Activated CD4-positive, alpha-beta memory T cell treated with anti-CD3 and anti-CD28 coated beads for 36 hours (primary cell): Measurements from ENCODE around the gene MPV17L. TPM values are rescaled to one million over a fixed set of nuclear protein-coding genes. Genes with fewer than 3 reads are reported as not detected.

ENCODE experiments used
- CTCF ChIA-PET: fragments of 350-600 bp; sonication (Branson Sonifier 250); formaldehyde crosslinking; loops from one replicate; lab custom pipeline; 2021; ENCODE audit warnings: antibody characterized with exemption, inconsistent platforms; lab: Charles Lee
- POLR2A ChIA-PET: fragments of 350-600 bp; sonication (Branson Sonifier 250); formaldehyde crosslinking; loops from one replicate; lab custom pipeline; 2021; ENCODE audit warnings: antibody characterized with exemption; lab: Charles Lee
- DNase-seq: peaks from one replicate; pipeline ENCODE4 v3.0.0-alpha.2; 2020
- H3K27ac Mint-ChIP-seq: one replicate; pipeline ENCODE4 v1.8.0; 2021; ENCODE audit warnings: mixed read lengths
- H3K27me3 Mint-ChIP-seq: one replicate; pipeline ENCODE4 v1.8.0; 2021; ENCODE audit warnings: mixed read lengths
- H3K36me3 Mint-ChIP-seq: one replicate; pipeline ENCODE4 v1.8.0; 2021; ENCODE audit warnings: mixed read lengths
- H3K4me1 Mint-ChIP-seq: one replicate; pipeline ENCODE4 v1.8.0; 2021; ENCODE audit warnings: low read depth, mixed read lengths
- H3K4me3 Mint-ChIP-seq: one replicate; pipeline ENCODE4 v1.8.0; 2021; ENCODE audit warnings: mild to moderate bottlenecking, mixed read lengths
- H3K9me3 Mint-ChIP-seq: one replicate; pipeline ENCODE4 v1.8.0; 2021; ENCODE audit warnings: mixed read lengths
- intact Hi-C: fragments of 100-400 bp; cut with micrococcal nuclease; formaldehyde crosslinking; loops from one replicate; pipeline ENCODE4 v1.15.1; 2023
- total RNA-seq, 2 experiments: library from RNA; stranded (reverse); gene quantifications; one replicate each; pipeline ENCODE4 v1.2.3, GENCODE V29; 2021

Gene MPV17L
- total RNA-seq, 2 experiments from 2014 or later: not detected

DNA sequence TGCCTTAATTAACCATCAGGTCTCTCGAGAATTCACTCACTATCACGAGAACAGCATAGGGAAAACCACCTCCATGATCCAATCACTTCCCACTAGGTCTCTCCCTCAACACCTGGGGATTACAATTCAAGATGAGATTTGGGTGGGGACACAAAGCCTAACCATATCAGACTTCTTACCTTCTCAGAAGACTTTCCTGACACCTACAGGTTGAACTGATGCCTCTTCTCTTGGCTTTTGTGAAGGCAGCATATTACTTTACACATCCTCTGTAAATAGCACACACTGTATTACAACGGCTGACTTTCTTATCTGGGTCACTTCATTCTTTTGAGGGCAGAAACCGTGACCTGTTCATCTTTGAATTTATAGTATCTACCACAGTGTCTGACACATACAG, 62.4 kb downstream of the MPV17L start:
- intact Hi-C loops: no loop called here
- H3K27ac Mint-ChIP-seq: no peak overlapping the region
- ChIA-PET CTCF (no interaction called here), POLR2A (no interaction called here)
- no peaks in the 10 kb centered on the region for H3K36me3 Mint-ChIP-seq
- H3K9me3 Mint-ChIP-seq: no peaks in the 10 kb centered on the region
- no peak overlapping the region for H3K4me3 Mint-ChIP-seq
- DNase-seq: no peak
- H3K4me1 Mint-ChIP-seq: peaks cover 2% of the 10 kb centered on the region
- H3K27me3 Mint-ChIP-seq: no peaks in the 10 kb centered on the region

DNA sequence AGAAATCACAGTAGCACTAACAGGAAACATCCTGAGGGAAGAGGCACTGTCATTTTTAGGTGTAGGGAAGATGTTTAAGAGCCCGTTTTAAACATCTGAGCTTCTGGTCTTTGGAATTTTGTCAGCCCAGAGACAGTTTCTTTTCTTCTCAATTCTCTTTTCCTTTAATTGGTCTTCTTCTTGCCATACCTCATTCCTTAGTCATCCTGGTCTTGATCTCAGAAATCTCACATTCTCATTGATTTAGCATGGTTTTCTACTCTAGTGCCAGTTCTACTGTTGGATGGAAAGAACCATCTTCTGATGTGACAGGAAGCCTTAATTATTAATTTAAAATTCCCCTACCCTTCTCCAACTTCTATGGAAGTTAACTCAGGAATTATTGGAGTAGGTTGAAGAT, 64.2 kb downstream of the MPV17L start:
- Mint-ChIP-seq H3K4me3 (no peak overlapping the region), H3K36me3 (no peaks in the 10 kb centered on the region), H3K4me1 (peaks cover 2% of the 10 kb centered on the region), H3K27me3 (no peaks in the 10 kb centered on the region), H3K27ac (no peak overlapping the region), H3K9me3 (no peaks in the 10 kb centered on the region)
- ChIA-PET POLR2A (no interaction called here), CTCF (no interaction called here)
- intact Hi-C loops: no loop called here
- no peak for DNase-seq

DNA sequence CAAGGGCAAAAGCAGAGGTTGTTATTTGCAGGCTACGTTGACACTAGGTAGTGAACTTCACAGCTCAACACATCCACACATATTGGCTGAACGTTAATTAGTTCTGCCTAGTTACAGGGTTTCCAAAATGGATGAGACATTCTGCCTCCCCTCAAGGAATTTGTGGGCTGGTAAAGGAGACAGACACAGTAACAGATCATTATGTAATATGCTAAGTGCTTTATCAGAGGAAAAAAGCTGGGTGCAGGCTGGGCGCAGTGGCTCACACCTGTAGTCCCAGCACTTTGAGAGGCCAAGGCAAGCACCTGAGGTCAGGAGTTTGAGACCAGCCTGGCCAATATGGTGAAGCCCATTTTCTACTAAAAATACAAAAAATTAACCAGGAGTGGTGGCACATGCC, 65.0 kb downstream of the MPV17L start:
- Mint-ChIP-seq H3K27me3 (no peaks in the 10 kb centered on the region), H3K4me3 (no peak overlapping the region), H3K27ac (no peak overlapping the region), H3K4me1 (peaks cover 2% of the 10 kb centered on the region), H3K36me3 (no peaks in the 10 kb centered on the region), H3K9me3 (no peaks in the 10 kb centered on the region)
- intact Hi-C loops: no loop called here
- ChIA-PET CTCF (no interaction called here), POLR2A (no interaction called here)
- DNase-seq: no peak

DNA sequence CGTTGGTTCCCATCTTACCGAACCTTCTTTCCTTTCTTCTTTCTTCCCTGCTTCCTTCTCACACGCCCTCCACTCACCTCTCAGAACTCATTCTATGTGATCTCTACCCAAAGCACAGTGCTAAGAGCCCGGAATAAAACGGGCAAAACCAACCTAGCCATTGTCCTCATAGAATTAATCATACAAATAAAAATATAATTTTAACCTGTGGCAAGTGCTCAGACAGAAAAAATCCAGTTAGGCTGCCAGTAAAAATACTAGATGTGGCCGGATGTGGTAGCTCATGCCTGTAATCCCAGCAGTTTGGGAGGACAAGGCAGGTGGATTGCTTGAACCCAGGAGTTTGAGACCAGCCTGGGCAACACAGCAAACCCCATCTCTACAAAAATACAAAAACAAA, 65.8 kb downstream of the MPV17L start:
- intact Hi-C loops: no loop called here

More for the DNA sequence above, 65.8 kb downstream of the MPV17L start:
- H3K27me3 Mint-ChIP-seq: no peaks in the 10 kb centered on the region
- DNase-seq: no peak
- H3K36me3 Mint-ChIP-seq: no peaks in the 10 kb centered on the region
- no peak overlapping the region for H3K4me3 Mint-ChIP-seq
- no peak overlapping the region for H3K27ac Mint-ChIP-seq
- H3K9me3 Mint-ChIP-seq: no peaks in the 10 kb centered on the region
- CTCF ChIA-PET: no interaction called here
- POLR2A ChIA-PET: no interaction called here
- H3K4me1 Mint-ChIP-seq: peaks cover 2% of the 10 kb centered on the region

Other genes with a start within 250 kb of the MPV17L start
- 10 to 100 TPM; 11.5 to 14.9 TPM for gene NPIPA5, start 17.5 kb upstream of the MPV17L start, total RNA-seq
- 1 to 10 TPM; 7.1 to 7.7 TPM for gene BMERB1, start 38.8 kb downstream of the MPV17L start, total RNA-seq
- 10 to 100 TPM; 61.9 to 62.6 TPM for gene MARF1, start 247.4 kb downstream of the MPV17L start, total RNA-seq